ENCODE measurements around the gene ZCCHC4.

The ZCCHC4 gene, protein sequence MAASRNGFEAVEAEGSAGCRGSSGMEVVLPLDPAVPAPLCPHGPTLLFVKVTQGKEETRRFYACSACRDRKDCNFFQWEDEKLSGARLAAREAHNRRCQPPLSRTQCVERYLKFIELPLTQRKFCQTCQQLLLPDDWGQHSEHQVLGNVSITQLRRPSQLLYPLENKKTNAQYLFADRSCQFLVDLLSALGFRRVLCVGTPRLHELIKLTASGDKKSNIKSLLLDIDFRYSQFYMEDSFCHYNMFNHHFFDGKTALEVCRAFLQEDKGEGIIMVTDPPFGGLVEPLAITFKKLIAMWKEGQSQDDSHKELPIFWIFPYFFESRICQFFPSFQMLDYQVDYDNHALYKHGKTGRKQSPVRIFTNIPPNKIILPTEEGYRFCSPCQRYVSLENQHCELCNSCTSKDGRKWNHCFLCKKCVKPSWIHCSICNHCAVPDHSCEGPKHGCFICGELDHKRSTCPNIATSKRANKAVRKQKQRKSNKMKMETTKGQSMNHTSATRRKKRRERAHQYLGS

DNA sequence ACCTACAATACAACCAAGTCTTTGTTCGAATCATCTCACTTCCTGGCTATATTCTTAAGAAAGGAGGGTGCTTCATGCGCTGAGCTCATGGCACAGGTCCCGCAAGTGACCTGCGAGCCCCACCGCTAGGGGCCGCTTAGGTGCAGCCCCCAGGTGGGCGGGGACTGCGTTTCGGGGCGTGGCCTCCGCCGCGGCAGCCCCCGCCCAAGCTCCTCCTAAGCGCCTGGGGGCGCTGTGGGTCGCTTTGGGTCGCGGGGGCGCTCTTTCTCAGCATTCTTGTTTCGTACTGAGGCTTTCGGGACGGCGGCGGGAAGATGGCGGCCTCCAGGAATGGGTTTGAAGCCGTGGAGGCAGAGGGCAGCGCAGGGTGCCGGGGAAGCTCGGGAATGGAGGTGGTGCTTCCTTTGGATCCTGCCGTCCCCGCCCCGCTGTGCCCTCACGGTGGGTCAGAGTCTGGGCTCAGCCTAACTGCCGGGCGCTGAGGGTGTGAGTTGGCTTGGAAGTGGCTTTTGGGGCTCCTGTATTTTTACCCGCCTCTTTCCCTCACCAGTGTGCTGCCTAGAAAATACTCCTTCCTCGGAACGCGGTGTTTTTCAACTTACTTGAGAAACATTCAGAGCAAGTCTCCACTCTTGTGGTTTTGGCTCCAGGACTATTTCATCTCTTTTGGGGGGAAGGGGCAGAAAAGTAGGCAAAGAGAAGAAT, at the start of gene ZCCHC4:
Gene ZCCHC4 (plus strand): TSS at position 279 of the 705 bp plus-strand sequence. CDS start 36 bp downstream, at position 315.
- DNase-seq, result peak; percentile 86

DNA sequence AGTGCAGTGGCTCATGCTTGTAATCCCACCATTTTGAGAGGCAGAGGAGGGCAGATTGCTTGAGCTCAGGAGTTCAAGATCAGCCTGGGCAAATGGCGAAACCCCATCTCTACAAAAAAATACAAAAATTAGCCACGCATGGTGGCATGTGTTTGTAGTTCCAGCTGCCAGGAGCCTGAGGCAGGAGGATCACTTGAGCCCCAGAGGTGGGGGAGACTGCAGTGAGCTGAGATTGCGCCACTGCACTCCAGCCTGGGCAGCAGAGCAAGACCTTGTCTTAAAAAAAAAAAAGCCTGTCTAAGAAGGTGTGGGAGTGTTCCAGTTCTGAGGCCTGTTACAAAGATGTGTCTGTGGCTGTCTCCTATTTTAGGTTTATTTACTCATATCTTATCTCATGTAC, 40.7 kb upstream of the ZCCHC4 start:
- no peak for DNase-seq

DNA sequence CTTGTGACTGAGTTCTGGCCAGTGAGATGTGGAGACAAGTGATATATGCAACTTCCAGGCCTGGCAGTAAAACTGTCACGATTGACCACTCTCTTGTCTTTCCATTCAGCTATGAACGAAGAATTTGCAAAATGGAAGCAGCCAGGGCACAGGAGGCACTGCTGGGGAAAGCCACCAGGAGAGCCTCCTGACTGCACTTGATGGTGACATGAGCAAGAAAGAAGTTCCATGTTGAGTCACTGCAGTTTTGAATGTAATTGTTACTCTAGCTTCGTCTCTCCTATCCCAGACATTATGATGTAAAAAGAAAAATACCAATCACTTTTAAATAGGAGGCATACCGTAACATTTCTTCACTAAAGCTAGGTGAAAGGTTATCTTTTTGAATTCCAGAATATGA, 32.4 kb upstream of the ZCCHC4 start:
- no peak for DNase-seq

DNA sequence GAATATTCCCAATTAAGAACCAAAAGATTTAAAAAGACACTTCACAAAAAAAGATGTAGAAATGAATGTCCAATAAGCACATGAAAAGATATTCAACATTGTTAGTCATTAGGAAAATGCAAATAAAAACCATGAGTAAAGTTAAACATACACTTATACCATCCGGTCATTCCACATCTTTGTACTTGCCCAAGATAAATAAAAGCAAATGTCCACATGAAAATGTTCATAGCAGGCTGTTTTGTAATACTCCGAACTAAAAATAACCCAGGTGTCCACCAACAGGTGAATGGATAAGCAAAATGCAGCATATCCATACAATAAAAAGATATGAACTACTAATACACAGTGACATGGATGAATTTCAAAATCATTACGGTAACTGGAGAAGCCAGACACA, 28.6 kb upstream of the ZCCHC4 start:
- no peak for DNase-seq

DNA sequence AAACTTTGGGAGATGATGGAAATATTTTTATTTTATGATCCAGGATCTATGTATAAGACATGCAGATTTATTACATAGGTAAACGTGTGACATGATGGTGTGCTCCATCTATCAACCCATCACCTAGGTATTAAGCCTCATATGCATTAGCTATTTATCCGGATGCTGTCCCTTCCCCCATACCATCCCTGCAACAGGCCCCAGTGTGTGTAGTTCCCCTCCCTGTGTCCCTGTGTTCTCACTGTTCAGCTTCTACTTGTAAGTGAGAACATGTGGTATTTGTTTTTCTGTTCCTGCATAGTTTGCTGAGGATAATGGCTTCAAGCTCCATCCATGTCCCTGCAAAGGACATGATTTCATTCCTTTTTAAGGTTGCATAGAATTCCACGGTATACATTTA, 28.1 kb upstream of the ZCCHC4 start:
- no peak for DNase-seq

DNA sequence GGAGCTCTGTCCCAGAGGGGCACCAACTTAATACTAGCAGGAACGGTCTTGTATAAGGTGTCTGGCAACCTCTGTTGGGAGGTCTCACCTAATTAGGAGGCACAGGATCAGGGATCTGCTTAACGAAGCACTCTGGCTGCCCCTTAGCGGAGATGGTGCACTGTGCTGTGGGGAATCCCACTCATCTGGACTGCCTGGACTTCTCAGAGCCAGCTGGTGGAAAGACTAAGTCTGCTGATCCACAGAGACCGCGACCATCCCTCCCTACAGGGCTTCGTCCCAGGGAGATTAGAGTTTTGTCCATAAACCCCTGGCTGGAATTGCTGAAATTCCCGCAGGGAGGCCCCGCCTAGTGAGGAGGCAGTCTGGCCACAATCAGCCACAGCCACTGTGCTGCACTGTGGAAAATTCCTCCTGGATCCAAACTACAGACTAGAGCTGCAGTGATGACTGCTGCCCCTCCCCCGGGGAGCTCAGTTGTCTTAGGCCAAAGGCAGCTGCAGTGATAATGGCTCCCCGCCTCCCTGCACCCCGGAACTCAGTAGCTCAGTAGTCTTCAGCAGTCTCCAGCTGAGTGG, 22.0 kb upstream of the ZCCHC4 start:
- DNase-seq, result no peak

DNA sequence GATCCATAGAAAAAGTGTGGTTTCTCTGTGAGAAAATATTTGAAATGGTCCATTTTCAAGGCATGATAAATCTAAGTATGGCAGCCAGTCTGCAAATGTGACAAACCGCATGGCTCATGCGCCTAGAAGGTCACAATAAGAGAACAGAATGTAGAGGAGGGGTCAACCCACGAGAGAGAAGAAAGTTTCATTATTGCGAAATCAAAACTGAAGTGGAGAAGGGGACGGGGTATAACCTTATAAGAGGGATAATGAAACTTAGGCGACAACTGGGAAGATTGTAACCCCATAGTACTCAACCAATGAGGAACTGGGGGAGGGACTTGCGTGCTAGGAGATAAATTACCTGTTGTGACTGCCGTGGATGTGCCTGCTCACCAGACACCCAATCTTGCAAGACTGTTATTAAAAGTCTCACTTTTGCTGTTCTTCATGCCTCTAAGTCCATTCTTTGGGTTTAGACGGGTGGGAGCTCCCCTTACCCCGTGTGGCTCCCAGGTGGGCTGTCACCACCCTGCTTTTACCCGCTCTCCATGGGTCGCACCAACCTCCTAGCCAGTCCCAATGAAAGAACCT, 21.3 kb upstream of the ZCCHC4 start:
- DNase-seq, result no peak

DNA sequence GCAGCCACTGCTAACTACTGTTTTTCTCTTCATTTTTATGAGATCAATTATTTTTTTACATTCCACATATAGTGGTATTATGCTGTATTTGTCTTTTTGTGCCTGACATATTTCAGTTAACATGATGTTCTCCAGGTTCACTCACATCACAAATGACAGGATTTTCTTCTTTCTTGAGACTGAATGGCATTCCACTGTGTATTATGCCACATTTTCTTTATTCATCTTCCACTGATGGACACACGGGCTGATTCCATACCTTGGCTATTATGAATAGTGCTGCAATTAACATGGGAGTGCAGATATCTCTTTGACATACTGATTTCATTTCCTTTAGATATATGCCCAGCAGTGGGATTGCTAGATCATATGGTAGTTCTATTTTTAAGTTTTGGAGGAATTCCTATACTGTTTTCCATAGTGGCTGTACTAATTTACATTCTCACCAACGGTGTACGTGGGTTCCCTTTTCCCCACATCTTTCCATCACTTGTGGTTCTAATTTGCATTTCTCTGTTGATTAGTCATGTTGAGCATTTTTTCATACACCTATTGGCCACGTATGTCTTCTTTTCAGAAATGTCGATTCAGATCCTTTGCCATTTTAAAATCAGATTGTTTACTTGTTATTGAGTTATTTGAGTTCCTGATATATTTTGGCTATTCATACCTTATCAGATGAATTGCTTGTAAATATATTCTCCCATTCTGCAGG, 14.9 kb upstream of the ZCCHC4 start:
- no peak for DNase-seq

DNA sequence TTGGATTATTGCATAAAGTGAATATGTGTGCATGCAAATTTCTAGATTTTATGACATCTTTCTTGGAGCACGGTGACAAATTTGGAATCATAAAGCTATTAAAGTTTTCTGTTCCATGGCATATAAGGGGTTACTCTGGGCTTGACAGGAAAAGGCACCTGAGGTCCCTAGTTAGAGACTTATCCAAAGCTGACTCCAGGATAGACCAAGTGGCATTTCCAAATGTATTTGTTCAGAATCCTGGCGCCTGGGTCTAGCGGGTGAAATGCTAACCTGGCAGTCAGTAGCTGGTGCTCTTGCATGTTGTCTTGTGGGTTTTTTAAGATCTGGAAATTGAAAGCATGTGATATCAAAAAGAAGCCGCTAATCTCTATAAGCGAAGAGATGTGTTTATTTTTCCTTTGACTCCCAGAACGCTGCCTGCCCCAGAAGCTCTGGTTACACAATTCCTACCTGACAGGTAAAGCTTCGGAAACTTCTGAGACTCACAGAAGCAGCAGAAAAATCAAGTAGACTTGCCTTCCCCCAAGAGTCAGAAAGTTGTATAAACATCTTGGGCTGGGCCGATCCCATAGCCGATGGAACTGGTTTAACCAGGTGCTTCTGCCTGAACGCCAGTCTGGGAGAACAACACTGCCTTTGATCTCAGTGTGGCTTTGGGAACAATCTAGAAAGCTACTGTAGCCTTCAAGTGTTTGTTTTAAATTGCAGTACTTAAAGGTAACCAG, 12.9 kb upstream of the ZCCHC4 start:
- no peak for DNase-seq

DNA sequence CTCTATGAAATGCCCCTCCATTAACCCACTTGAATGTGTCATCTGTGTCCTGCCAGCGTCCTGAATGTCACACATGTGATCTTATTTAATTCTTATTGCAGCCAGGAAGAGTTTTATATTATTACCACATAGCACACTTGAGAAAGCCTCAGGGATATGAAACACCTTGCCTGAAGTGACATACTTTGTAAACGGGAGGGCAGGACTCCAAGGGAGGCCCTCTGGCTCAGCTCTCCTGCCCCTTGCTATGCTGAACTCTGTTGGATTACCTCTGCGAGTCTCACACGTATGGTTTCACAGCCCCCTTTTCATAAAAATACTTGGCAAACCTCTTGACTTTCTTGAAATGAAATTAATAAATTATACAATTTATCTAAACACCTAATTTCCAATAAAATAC, 11.1 kb upstream of the ZCCHC4 start:
- no peak for DNase-seq

DNA sequence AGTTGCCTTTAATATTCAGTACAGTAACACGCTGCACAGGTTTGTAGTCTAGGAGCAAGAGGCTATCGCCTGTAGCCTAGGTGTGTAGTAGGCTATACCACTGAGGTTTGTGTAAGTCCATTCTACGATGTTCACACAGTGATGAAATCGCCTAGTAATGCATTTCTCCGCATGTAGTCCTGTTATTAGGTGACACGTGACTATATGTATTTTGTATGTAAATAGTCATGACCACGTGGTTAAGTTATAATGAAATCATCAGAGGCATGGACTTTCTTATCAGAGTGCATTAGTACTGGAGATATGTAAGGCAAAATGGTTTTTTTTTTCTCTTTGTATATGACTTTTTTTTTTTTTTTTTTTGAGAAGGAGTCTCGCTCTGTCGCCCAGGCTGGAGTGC, 9.9 kb upstream of the ZCCHC4 start:
- DNase-seq, result no peak

DNA sequence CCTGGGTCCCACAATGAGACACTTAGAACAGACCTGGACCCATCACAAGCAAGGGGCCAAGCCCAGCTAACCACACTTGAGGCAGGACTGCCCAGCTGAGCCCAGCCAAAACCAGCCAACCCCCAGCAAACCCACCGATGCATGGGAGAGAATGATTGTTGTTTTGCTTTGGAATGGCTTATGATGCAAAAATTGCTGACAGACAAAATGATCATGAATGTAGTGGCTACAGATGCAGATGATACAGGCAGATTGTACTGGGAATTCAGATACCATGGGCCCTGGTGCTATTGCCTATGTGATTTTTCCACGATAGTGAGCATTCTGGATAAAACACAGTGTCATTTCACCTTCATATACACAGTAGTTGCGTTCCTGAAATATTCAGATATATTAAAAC, 9.0 kb upstream of the ZCCHC4 start:
- no peak for DNase-seq

DNA sequence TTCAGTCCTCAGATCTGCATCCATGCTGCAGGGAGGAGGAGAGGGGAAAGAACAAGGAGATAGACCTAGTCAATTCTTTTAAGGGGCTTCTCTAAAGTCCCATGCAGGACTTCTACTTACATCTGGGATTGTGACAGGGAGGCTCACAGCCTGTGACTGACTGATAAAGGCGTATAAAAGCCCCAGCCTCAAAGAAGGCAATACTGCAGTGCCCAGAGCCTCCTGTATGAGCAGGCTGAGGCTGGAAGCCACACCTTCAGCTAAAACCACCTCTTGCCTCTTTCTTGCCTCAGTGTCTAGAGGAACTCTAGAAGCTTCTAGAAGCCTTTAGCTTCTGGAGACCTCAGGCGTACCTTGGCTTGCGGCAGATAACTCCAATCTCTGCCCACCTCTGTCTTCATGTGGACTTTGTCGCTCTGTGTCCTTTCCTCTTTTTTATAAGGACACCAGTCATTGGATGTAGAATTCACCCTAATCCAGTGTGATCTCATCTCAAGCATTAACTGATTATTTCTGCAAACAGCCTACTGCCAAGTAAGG, 6.0 kb upstream of the ZCCHC4 start:
- DNase-seq, result no peak

DNA sequence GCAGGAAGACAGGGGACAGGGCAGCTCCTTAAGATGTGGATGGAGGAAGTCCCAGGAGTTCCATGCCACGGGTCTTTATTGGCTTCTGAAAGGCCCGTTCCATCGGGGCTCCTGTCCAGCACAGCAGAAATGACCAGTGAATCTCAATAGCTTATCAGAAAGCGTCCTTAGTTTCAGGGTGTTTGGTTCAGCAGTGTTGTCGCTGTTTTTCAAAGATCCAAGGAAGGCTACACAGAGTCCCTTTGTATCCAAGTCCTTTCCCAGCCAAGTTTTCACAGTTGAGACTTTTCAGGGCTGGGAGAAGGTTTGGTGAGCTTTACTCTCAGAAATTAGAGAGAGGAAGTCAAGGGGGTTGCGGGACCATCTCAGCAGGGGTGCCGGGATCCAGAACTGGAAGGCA, 5.0 kb upstream of the ZCCHC4 start:
- DNase-seq, result no peak

DNA sequence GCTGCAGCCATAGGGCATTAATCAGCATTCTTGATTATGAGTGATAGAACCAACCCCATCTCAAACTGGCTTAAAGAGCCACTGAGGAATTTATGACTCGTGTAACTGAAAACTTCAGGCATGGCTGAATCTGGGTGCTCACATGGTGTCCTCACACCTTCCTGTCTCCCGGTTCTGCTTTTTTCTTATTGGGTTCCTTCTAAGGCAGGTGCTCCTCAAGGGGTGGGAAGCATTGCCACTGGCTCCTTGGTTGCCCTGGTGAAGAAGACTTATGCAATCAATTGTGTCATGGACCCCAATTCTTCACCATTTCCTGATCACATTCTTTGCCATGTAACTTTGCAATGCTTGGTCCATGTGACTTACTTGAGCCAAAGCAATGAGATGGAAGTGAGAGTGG, 4.3 kb upstream of the ZCCHC4 start:
- no peak for DNase-seq

DNA sequence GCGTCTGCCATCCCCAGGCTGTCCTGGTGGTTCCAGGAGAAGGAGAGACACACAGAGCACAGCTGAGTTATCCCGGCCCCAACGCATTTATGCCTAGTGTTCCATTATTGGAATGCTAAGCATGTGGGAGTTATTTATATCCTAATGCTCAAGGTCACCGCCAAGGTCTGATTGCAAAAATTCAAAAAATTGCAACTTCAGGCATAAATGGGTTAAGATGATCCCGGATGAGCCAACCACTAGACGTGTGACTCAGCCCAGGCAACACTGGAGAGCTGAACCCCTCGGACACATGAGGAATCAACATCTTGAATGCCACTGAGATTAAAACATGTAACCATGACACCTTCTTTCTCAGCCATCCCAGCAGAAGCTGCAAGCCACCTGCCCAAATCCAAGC, 3.8 kb upstream of the ZCCHC4 start:
- no peak for DNase-seq

DNA sequence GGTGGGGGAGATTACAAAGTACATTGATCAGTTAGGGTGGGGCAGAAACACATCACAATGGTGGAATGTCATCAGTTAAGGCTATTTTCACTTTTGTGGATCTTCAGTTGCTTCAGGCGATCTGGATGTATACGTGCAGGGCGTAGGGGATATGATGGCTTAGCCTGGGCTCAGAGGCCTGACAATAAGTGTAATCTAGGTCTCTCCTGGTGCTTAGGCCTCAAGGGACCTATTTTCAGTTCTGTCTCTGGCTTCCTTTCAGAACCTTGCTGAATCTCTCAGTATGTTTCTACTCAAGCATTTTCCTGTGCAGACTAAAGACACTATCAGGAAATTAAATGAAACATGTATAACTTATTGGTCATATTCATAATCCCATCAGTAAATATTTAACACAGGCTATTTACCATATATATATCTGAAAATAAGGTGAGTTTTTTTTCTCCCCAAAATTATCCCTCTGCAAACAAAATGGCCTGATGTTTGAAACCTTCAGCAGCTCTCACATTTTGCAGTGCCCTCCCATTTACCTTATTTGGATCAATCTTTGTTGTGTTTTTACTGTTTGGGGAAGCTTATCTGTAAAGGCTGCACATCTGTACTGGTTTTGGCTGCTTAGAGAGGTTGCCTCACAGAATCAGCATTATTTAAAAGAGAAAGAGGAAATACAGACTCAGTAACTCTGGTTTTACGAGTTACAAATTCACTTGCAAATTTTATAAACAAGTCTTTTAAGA, 2.3 kb upstream of the ZCCHC4 start:
- no peak for DNase-seq

DNA sequence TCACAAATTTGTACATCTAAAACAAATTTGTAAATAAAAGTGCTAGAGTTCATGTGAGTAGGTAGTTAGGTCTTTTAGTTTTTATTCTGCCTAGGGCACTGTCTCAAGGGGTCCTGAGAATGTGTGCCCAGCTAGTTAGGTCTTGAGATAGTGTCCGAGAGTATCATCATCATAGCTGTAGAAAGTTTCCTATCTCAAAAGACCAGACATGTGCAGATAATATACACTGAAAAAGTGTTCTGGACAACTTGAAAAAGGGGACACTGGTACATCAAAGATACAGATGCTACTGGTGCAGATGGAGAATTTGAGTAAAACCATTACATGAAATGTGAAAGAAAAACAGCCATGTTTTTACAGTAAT, 1.8 kb upstream of the ZCCHC4 start:
- no peak for DNase-seq

DNA sequence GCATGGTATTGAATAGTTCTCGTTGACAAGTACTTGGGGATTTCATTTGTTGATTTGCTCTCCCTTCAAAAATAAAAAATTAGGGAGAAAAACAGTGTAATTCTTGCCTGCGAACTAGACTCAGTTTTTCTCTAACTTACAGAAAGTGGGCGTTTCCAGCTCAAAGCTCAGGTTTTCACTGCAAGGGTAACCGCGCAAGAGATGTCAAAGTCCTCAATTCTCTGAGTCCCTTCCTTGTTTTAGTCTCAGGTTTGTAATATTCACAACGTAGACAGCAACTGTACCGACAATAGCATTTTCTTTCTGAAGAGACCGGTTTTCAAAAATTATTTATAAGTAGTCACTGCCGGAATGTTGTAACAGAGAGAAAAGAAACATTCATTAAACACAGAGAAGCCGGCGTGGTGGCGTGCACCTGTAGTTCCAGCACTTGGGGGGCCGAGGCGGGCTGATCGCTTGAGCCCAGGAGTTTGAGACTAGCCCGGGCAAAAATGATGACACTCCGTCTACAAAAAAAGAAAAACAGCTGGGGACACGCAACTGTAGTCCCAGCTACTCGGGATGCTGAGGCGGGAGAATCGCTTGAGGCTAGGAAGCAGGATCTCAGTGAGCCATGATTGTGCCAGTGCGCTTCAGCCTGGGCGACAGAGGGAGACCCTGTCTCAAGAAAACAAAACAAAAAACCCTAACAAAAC, 774 bp downstream of the ZCCHC4 start:
- peak; percentile 13 for DNase-seq

DNA sequence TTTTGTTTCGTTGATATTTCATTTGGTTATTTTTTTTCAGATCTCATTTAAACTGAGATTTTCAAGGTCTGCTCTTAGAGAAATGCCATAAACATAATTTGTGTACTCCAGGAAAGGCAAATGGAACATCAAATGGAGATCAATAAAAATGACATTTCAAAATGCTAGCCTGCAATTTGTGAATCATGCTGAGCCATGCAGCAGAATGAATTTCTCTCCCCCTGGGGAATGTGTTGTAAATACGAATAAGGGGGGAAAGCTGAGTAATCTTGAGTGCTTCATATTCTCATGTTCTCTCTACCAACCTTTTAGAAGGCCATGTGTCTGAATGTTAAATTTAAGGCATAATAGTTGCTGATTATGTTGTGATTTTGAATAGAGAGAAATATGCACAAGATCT, 7.8 kb downstream of the ZCCHC4 start:
- DNase-seq, result no peak

DNA sequence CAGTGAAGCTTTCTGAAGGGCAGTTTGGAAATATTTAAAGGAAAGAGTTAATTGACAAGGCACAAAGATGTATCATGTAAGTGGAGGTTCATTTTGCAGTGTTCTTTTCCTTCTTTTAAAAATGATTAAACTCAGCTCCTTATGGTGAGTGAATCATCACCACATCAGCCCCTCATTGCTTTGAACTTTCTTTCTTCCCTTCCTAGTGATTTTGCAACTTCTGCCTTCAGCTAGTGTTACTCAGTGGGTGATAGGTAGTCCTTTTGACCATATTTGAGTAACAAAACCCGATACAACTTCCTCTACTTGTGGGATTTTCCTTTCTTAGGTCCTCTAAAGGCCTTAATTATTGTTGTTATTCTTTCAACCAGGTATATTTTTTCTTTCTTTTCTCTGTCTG, 8.2 kb downstream of the ZCCHC4 start:
- peak; percentile 54 for DNase-seq

Data from kidney glomerular epithelial cell (primary cell).